Measurements from ENCODE around the gene ZNF512B. TPM values are rescaled to one million over a fixed set of nuclear protein-coding genes. Genes with fewer than 3 reads are reported as not detected.

ZNF512B gene
- total RNA-seq, 1 experiment from 2014 or later = 10.3 TPM

DNA sequence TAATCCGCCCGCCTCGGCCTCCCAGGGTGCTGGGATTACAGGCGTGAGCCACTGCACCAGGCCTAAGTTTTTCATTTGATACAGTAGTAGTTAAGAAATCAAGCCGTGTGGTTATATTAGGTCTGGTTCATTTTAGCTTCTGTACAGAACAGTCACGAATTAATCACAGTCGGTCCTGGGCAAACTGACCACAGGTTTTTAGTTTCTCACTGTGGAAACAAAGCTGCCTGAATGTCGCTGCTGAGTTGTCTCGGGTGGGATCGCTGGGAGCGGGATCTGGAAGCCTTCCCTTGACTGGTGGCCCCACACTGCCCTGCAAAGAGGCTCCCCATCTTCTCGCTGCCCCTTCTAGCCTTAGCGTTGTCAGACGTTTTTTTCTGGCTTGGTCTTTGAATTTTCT lies 32.1 kb downstream of the ZNF512B start:
- CTCF ChIA-PET = no interaction called here

More for the DNA sequence above, 32.1 kb downstream of the ZNF512B start:
- no peak overlapping the region for H3K4me2 ChIP-seq (ENCODE audit: low read length)
- no peak overlapping the region for H3K4me3 ChIP-seq (replicated peaks in 1 of 2; ENCODE audit: low read depth in 1 of 2, low read length in 2 of 2)
- intact Hi-C loops (cut with micrococcal nuclease) = no loop called here
- no peaks in the 10 kb centered on the region for H3K27me3 ChIP-seq (ENCODE audit: insufficient read depth, low read length)
- ChIA-PET RAD21 (ENCODE audit: low non-redundant PET in 1 of 2, low total read pairs in 2 of 2, uncharacterized antibody in 2 of 2, unreplicated experiment in 2 of 2) (no interaction called here), POLR2A (no interaction called here)
- H3K9ac ChIP-seq (ENCODE audit: low read length) = no peak overlapping the region
- H3K4me1 ChIP-seq (ENCODE audit: control insufficient read depth in 1 of 2, insufficient read depth in 2 of 2, low read length in 2 of 2) = peaks cover 3 to 13% of the 10 kb centered on the region in 2 experiments; a peak in 2 of 4 replicates
- no peak overlapping the region for H3K27ac ChIP-seq (ENCODE audit: low read depth, low read length)
- DNase-seq (ENCODE audit: low read depth, low spot score) (no peak), ATAC-seq (no peak)
- H3K36me3 ChIP-seq (ENCODE audit: control insufficient read depth in 1 of 2, insufficient read depth in 2 of 2, low read length in 2 of 2) = peaks cover 3 to 17% of the 10 kb centered on the region in 2 experiments; a peak in 3 of 4 replicates
- H3K9me2 ChIP-seq (ENCODE audit: insufficient read depth) = no peaks in the 10 kb centered on the region
- H3K9me3 ChIP-seq (ENCODE audit: control insufficient read depth in 1 of 2, insufficient read depth in 1 of 2, low read depth in 1 of 2, low read length in 2 of 2) = no peaks in the 10 kb centered on the region
- no peaks in the 10 kb centered on the region for H4K20me1 ChIP-seq (ENCODE audit: insufficient read depth)
- H3K79me2 ChIP-seq (ENCODE audit: insufficient read depth, low read length) = peaks cover 11% of the 10 kb centered on the region; the same call in 1 of the 2 replicates
- H2AFZ ChIP-seq (ENCODE audit: low read depth, low read length, poor library complexity, severe bottlenecking) = no peak overlapping the region
- no TSS peak for BruUV-seq (replicated peaks)
- TF ChIP-seq YY1 (IDR thresholded peaks at IDR 0.05; ENCODE audit: extremely low read depth, insufficient replicate concordance, low read depth, low read length) (no peak), POLR2A (IDR thresholded peaks at IDR 0.05; ENCODE audit: borderline replicate concordance, extremely low read depth, insufficient read depth, insufficient read length) (no peak), EZH2 (IDR thresholded peaks at IDR 0.05) (no peak), SRF (IDR thresholded peaks at IDR 0.05; ENCODE audit: low read depth) (no peak), JUND (IDR thresholded peaks at IDR 0.05) (no peak), CEBPB (IDR thresholded peaks at IDR 0.05; ENCODE audit: low read depth) (no peak), POLR2AphosphoS5 (IDR thresholded peaks at IDR 0.05; ENCODE audit: low read depth, low read length) (no peak), SP1 (IDR thresholded peaks at IDR 0.05; ENCODE audit: low read depth) (no peak), FOSL1 (IDR thresholded peaks at IDR 0.05; ENCODE audit: low read depth) (no peak), ELF1 (IDR thresholded peaks at IDR 0.05; ENCODE audit: borderline replicate concordance, low read depth) (no peak), CBX3 (IDR thresholded peaks at IDR 0.05; ENCODE audit: low read depth) (no peak), RAD21 (IDR thresholded peaks at IDR 0.05; ENCODE audit: low read depth) (no peak), EZH2phosphoT487 (IDR thresholded peaks at IDR 0.05; ENCODE audit: borderline replicate concordance) (no peak), ZNF274 (IDR thresholded peaks at IDR 0.05; ENCODE audit: low read depth, low read length) (no peak)
- TF ChIP-seq, protein P1, sequence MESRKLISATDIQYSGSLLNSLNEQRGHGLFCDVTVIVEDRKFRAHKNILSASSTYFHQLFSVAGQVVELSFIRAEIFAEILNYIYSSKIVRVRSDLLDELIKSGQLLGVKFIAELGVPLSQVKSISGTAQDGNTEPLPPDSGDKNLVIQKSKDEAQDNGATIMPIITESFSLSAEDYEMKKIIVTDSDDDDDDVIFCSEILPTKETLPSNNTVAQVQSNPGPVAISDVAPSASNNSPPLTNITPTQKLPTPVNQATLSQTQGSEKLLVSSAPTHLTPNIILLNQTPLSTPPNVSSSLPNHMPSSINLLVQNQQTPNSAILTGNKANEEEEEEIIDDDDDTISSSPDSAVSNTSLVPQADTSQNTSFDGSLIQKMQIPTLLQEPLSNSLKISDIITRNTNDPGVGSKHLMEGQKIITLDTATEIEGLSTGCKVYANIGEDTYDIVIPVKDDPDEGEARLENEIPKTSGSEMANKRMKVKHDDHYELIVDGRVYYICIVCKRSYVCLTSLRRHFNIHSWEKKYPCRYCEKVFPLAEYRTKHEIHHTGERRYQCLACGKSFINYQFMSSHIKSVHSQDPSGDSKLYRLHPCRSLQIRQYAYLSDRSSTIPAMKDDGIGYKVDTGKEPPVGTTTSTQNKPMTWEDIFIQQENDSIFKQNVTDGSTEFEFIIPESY (IDR thresholded peaks at IDR 0.05; ENCODE audit: extremely low read depth, insufficient replicate concordance, low read length) = no peak
- TF ChIP-seq, protein P2, sequence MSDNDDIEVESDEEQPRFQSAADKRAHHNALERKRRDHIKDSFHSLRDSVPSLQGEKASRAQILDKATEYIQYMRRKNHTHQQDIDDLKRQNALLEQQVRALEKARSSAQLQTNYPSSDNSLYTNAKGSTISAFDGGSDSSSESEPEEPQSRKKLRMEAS (IDR thresholded peaks at IDR 0.05) = no peak
- TF ChIP-seq, protein P3, sequence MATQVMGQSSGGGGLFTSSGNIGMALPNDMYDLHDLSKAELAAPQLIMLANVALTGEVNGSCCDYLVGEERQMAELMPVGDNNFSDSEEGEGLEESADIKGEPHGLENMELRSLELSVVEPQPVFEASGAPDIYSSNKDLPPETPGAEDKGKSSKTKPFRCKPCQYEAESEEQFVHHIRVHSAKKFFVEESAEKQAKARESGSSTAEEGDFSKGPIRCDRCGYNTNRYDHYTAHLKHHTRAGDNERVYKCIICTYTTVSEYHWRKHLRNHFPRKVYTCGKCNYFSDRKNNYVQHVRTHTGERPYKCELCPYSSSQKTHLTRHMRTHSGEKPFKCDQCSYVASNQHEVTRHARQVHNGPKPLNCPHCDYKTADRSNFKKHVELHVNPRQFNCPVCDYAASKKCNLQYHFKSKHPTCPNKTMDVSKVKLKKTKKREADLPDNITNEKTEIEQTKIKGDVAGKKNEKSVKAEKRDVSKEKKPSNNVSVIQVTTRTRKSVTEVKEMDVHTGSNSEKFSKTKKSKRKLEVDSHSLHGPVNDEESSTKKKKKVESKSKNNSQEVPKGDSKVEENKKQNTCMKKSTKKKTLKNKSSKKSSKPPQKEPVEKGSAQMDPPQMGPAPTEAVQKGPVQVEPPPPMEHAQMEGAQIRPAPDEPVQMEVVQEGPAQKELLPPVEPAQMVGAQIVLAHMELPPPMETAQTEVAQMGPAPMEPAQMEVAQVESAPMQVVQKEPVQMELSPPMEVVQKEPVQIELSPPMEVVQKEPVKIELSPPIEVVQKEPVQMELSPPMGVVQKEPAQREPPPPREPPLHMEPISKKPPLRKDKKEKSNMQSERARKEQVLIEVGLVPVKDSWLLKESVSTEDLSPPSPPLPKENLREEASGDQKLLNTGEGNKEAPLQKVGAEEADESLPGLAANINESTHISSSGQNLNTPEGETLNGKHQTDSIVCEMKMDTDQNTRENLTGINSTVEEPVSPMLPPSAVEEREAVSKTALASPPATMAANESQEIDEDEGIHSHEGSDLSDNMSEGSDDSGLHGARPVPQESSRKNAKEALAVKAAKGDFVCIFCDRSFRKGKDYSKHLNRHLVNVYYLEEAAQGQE (IDR thresholded peaks at IDR 0.05; ENCODE audit: low read depth) = no peak

All from HCT116 (cell line).